SK-N-SH treated with all-trans-retinoic acid at 6 μM for 48 hours (cell line): ENCODE measurements around the gene CNTN4.

Experiments used
- ATAC-seq: fragments of 200-7000 bp; cut with Tn5 transposase; 3 replicates; pipeline ENCODE4 v1.9.1; 2020; ENCODE audit warnings: mild to moderate bottlenecking, moderate library complexity
- ARNTL ChIP-seq: fragments of 450-650 bp; formaldehyde crosslinking; IDR thresholded peaks from 2 replicates; pipeline ENCODE4 v1.5.0; 2020; ENCODE audit warnings: low read depth, mild to moderate bottlenecking, moderate library complexity, borderline replicate concordance
- BACH2 ChIP-seq: fragments of 250-450 bp; sonication (Bioruptor Pico); IDR thresholded peaks from 2 replicates; pipeline ENCODE4 v1.9.0; 2021; ENCODE audit warnings: mild to moderate bottlenecking, borderline replicate concordance
- CREB5 ChIP-seq: fragments of 250-450 bp; sonication (Bioruptor Pico); IDR thresholded peaks from 2 replicates; pipeline ENCODE4 v1.5.1; 2020; ENCODE audit warnings: low read depth, mild to moderate bottlenecking, moderate library complexity
- CSDC2 ChIP-seq: fragments of 250-450 bp; sonication (Bioruptor Pico); IDR thresholded peaks from 2 replicates; pipeline ENCODE4 v1.5.0; 2020; ENCODE audit warnings: mild to moderate bottlenecking, moderate library complexity
- ESRRG ChIP-seq: fragments of 250-450 bp; sonication (Bioruptor Pico); IDR thresholded peaks from 2 replicates; pipeline ENCODE4 v1.6.1; 2021; ENCODE audit warnings: mild to moderate bottlenecking
- GLIS3 ChIP-seq: fragments of 250-450 bp; sonication (Bioruptor Pico); IDR thresholded peaks from 2 replicates; pipeline ENCODE4 v1.5.0; 2020; ENCODE audit warnings: mild to moderate bottlenecking, moderate library complexity
- ISL1 ChIP-seq: fragments of 250-450 bp; sonication (Bioruptor Pico); IDR thresholded peaks from 2 replicates; pipeline ENCODE4 v2.1.2; 2022; ENCODE audit warnings: mild to moderate bottlenecking, moderate library complexity
- OSR1 ChIP-seq: fragments of 250-450 bp; sonication (Bioruptor Pico); IDR thresholded peaks from 2 replicates; pipeline ENCODE4 v1.8.0; 2022; ENCODE audit warnings: moderate library complexity, mild to moderate bottlenecking, inconsistent platforms
- PATZ1 ChIP-seq: fragments of 250-450 bp; sonication (Bioruptor Pico); IDR thresholded peaks from 2 replicates; pipeline ENCODE4 v1.8.0; 2020; ENCODE audit warnings: mild to moderate bottlenecking, moderate library complexity, borderline replicate concordance
- POU6F1 ChIP-seq: fragments of 250-450 bp; sonication (Bioruptor Pico); IDR thresholded peaks from 2 replicates; pipeline ENCODE4 v1.8.0; 2021; ENCODE audit warnings: low read depth, mild to moderate bottlenecking, moderate library complexity, borderline replicate concordance
- PPARA ChIP-seq: fragments of 250-450 bp; sonication (Bioruptor Pico); IDR thresholded peaks from 2 replicates; pipeline ENCODE4 v1.5.0; 2020; ENCODE audit warnings: mild to moderate bottlenecking, borderline replicate concordance
- RARB ChIP-seq: fragments of 250-450 bp; sonication (Bioruptor Pico); IDR thresholded peaks from 2 replicates; pipeline ENCODE4 v1.8.0; 2021; ENCODE audit warnings: mild to moderate bottlenecking, moderate library complexity
- SNAI2 ChIP-seq: fragments of 250-450 bp; sonication (Bioruptor Pico); IDR thresholded peaks from 2 replicates; pipeline ENCODE4 v1.5.0; 2020; ENCODE audit warnings: mild to moderate bottlenecking, moderate library complexity
- TCF4 ChIP-seq: fragments of 250-450 bp; sonication (Bioruptor Pico); IDR thresholded peaks from 2 replicates; pipeline ENCODE4 v1.8.0; 2021; ENCODE audit warnings: mild to moderate bottlenecking, moderate library complexity, borderline replicate concordance
- TOX ChIP-seq: fragments of 250-450 bp; sonication (Bioruptor Pico); IDR thresholded peaks from 2 replicates; pipeline ENCODE4 v1.8.0; 2021; ENCODE audit warnings: mild to moderate bottlenecking, moderate library complexity, borderline replicate concordance
- TSHZ2 ChIP-seq: fragments of 250-450 bp; sonication (Bioruptor Pico); IDR thresholded peaks from 2 replicates; pipeline ENCODE4 v1.5.0; 2020; ENCODE audit warnings: mild to moderate bottlenecking, moderate library complexity
- ZC3H10 ChIP-seq: fragments of 250-450 bp; sonication (Bioruptor Pico); IDR thresholded peaks from 2 replicates; pipeline ENCODE4 v1.5.1; 2021; ENCODE audit warnings: mild to moderate bottlenecking, moderate library complexity
- ZFP3 ChIP-seq: fragments of 250-450 bp; sonication (Bioruptor Pico); IDR thresholded peaks from 2 replicates; pipeline ENCODE4 v1.5.0; 2020; ENCODE audit warnings: mild to moderate bottlenecking, moderate library complexity
- ZFP30 ChIP-seq: fragments of 450-650 bp; formaldehyde crosslinking; IDR thresholded peaks from 2 replicates; pipeline ENCODE4 v1.5.0; 2022; ENCODE audit warnings: mild to moderate bottlenecking, moderate library complexity
- ZNF565 ChIP-seq: fragments of 450-650 bp; formaldehyde crosslinking; conservative IDR thresholded peaks from 2 replicates; pipeline ENCODE4 v1.5.0; 2020; ENCODE audit warnings: low read depth, mild to moderate bottlenecking, moderate library complexity
- ZNF70 ChIP-seq: fragments of 450-650 bp; formaldehyde crosslinking; IDR thresholded peaks from 2 replicates; pipeline ENCODE4 v1.5.0; 2020; ENCODE audit warnings: mild to moderate bottlenecking, moderate library complexity
- ZNF8 ChIP-seq: fragments of 450-650 bp; formaldehyde crosslinking; IDR thresholded peaks from 2 replicates; pipeline ENCODE4 v1.5.0; 2020; ENCODE audit warnings: mild to moderate bottlenecking, moderate library complexity

Gene CNTN4

GRCh38 chr3:2540115-2540514 lies 441.4 kb downstream of the CNTN4 start:
- no peak for ATAC-seq

GRCh38 chr3:2543247-2543646 lies 444.6 kb downstream of the CNTN4 start:
- ATAC-seq, result no peak
- TF ChIP-seq ISL1 (CRISPR knock-in tag), result no peak
- no peak for TF ChIP-seq ZNF70 (CRISPR knock-in tag)
- TF ChIP-seq PATZ1 (CRISPR knock-in tag), result no peak
- no peak for TF ChIP-seq TOX (CRISPR knock-in tag)
- TF ChIP-seq POU6F1 (CRISPR knock-in tag), result no peak
- TF ChIP-seq BACH2, result no peak
- TF ChIP-seq OSR1 (CRISPR knock-in tag), result no peak
- no peak for TF ChIP-seq CSDC2
- TF ChIP-seq CREB5 (CRISPR knock-in tag), result no peak
- no peak for TF ChIP-seq ESRRG (CRISPR knock-in tag)
- no peak for TF ChIP-seq ZFP30 (CRISPR knock-in tag)

More at GRCh38 chr3:2540115-2540514, 441.4 kb downstream of the CNTN4 start:
- TF ChIP-seq ZFP30 (CRISPR knock-in tag) (no peak), CSDC2 (no peak), CREB5 (CRISPR knock-in tag) (no peak), ZC3H10 (CRISPR knock-in tag) (no peak), ZNF8 (CRISPR knock-in tag) (no peak), BACH2 (no peak), SNAI2 (CRISPR knock-in tag) (no peak), OSR1 (CRISPR knock-in tag) (no peak), PPARA (CRISPR knock-in tag) (no peak), ZNF565 (no peak), ESRRG (CRISPR knock-in tag) (no peak), TCF4 (CRISPR knock-in tag) (no peak), POU6F1 (CRISPR knock-in tag) (no peak), ISL1 (CRISPR knock-in tag) (no peak), RARB (CRISPR knock-in tag) (no peak), GLIS3 (CRISPR knock-in tag) (no peak), ARNTL (CRISPR knock-in tag) (no peak), ZFP3 (CRISPR knock-in tag) (no peak), TSHZ2 (CRISPR knock-in tag) (no peak), PATZ1 (CRISPR knock-in tag) (no peak)
- TF ChIP-seq, all 23 proteins: peak for 0
